MM.1S (cell line): ENCODE data around the gene GGTA1.

Experiments used
- CTCF ChIP-seq: fragments of 300-600 bp; sonication (generic); IDR thresholded peaks from 2 replicates; pipeline ENCODE4 v1.5.1; 2016; ENCODE audit warnings: antibody characterized with exemption, low read length, mixed read lengths
- EZH2 ChIP-seq: fragments of 300-600 bp; sonication (generic); optimal IDR thresholded peaks from 2 replicates; pipeline ENCODE3; 2017; ENCODE audit warnings: low read depth, mild to moderate bottlenecking, antibody characterized with exemption, low read length, mixed read lengths
- EZH2phosphoT487 ChIP-seq: fragments of 300-600 bp; sonication (generic); IDR thresholded peaks from 2 replicates; pipeline ENCODE4 v1.6.1; 2018; ENCODE audit warnings: antibody characterized with exemption, low read length

GRCh38 chr9:121538221-121538620, 38.6 kb upstream of the GGTA1 start:
- no peak for TF ChIP-seq EZH2phosphoT487
- no peak for TF ChIP-seq EZH2
- TF ChIP-seq CTCF, result no peak; the same call in 1 of the 2 replicates
